Endothelial cell of umbilical vein (primary cell): ENCODE data around the gene DGKH. TPM values are rescaled to one million over a fixed set of nuclear protein-coding genes. Genes with fewer than 3 reads are reported as not detected.

Experiments used
- BruUV-seq: library from RNA; stranded (reverse); fragments of 400-500 nt; replicated peaks from 2 replicates; lab custom pipeline; 2021; lab: Mats Ljungman, UMichigan
- CTCF ChIA-PET: fragments of 300-600, 350-600 bp; sonication (Branson Sonifier 250); formaldehyde crosslinking; loops from one replicate; lab custom pipeline; 2021; ENCODE audit warnings: antibody characterized with exemption, inconsistent platforms; lab: Charles Lee
- POLR2A ChIA-PET: fragments of 300-600, 350-600 bp; sonication (Branson Sonifier 250); formaldehyde crosslinking; loops from one replicate; lab custom pipeline; 2021; ENCODE audit warnings: antibody characterized with exemption, inconsistent platforms; lab: Charles Lee
- DNase-seq: peaks from one replicate; pipeline ENCODE4 v3.0.0-alpha.2; 2011; ENCODE audit warnings: low read depth, low spot score
- FAIRE-seq: peaks from 2 replicates; lab custom pipeline; 2011; peaks lifted over from hg19 to GRCh38; lab: Jason Lieb, UNC
- H2AFZ ChIP-seq: 2 replicates; pipeline ENCODE4 v1.6.0; 2012; ENCODE audit warnings: low read depth, low read length, control low read depth, inconsistent platforms
- H3K27ac ChIP-seq: 2 replicates; pipeline ENCODE4 v1.5.1; 2011; ENCODE audit warnings: low read depth, mild to moderate bottlenecking, control low read depth, low read length, moderate library complexity; ENCODE audit not compliant: insufficient read depth
- H3K27me3 ChIP-seq, 2 experiments: 2 replicates each; pipeline versions ENCODE4 v1.6.0 to v1.6.1; 2011; ENCODE audit warnings: low read length in 2 of 2, mixed read lengths in 1 of 2; ENCODE audit not compliant: control insufficient read depth in 2 of 2, insufficient read depth in 2 of 2
- H3K36me3 ChIP-seq, 2 experiments: 2 replicates in 1 of 2; 3 replicates in 1 of 2; pipeline ENCODE4 v1.5.1; 2011; ENCODE audit warnings: low read length in 2 of 2, mild to moderate bottlenecking in 1 of 2, moderate library complexity in 1 of 2; ENCODE audit not compliant: control insufficient read depth in 2 of 2, insufficient read depth in 2 of 2; ENCODE audit errors: extremely low read depth in 1 of 2
- H3K4me1 ChIP-seq: 3 replicates; pipeline ENCODE4 v1.5.1; 2011; ENCODE audit warnings: mild to moderate bottlenecking, low read length; ENCODE audit not compliant: control insufficient read depth, insufficient read depth; ENCODE audit errors: extremely low read depth
- H3K4me2 ChIP-seq: 2 replicates; pipeline ENCODE4 v1.6.1; 2011; ENCODE audit warnings: low read length, control low read depth, mixed read lengths; ENCODE audit not compliant: insufficient read depth
- H3K4me3 ChIP-seq, 3 experiments: fragments of 200-600 bp in 1 of 3; sonication (generic), shearing (Covaris generic) in 1 of 3; replicated peaks in 1 of 3; 2 replicates each; pipeline ENCODE4 v1.5.1; 2011 to 2016; ENCODE audit warnings: control low read depth in 3 of 3, low read length in 3 of 3, mild to moderate bottlenecking in 2 of 3, inconsistent platforms in 1 of 3, low read depth in 1 of 3, moderate library complexity in 1 of 3; ENCODE audit not compliant: insufficient read depth in 1 of 3
- H3K79me2 ChIP-seq: 2 replicates; pipeline ENCODE4 v1.6.0; 2012; ENCODE audit warnings: low read length, inconsistent platforms; ENCODE audit not compliant: control insufficient read depth, insufficient read depth
- H3K9ac ChIP-seq: replicated peaks from 2 replicates; pipeline ENCODE3; 2011; ENCODE audit warnings: low read length, control low read depth; ENCODE audit not compliant: insufficient read depth; ENCODE audit errors: extremely low read depth
- H3K9me1 ChIP-seq: replicated peaks from 3 replicates; pipeline ENCODE4 v1.6.0; 2011; ENCODE audit warnings: mild to moderate bottlenecking, low read length; ENCODE audit not compliant: control insufficient read depth, insufficient read depth; ENCODE audit errors: extremely low read depth
- H3K9me3 ChIP-seq: replicated peaks from 2 replicates; pipeline ENCODE4 v1.5.1; 2012; ENCODE audit warnings: low read length, inconsistent platforms; ENCODE audit not compliant: control insufficient read depth, insufficient read depth
- H4K20me1 ChIP-seq: replicated peaks from 2 replicates; pipeline ENCODE3; 2011; ENCODE audit warnings: mild to moderate bottlenecking, low read length; ENCODE audit not compliant: control insufficient read depth, insufficient read depth; ENCODE audit errors: extremely low read depth
- CTCF ChIP-seq, 2 donors: IDR thresholded peaks; 1 replicate in 1 of 2; 2 replicates in 1 of 2; pipeline ENCODE4 v1.5.1; 2011; ENCODE audit warnings: low read length in 2 of 2, mild to moderate bottlenecking in 2 of 2, moderate library complexity in 2 of 2, control low read depth in 1 of 2, inconsistent platforms in 1 of 2, low read depth in 1 of 2; ENCODE audit not compliant: insufficient read depth in 1 of 2; ENCODE audit errors: extremely low read depth in 1 of 2
- EZH2 ChIP-seq: IDR thresholded peaks from 2 replicates; pipeline ENCODE4 v1.6.1; 2012; ENCODE audit warnings: borderline replicate concordance, low read depth, mild to moderate bottlenecking, moderate library complexity, low read length, inconsistent platforms; ENCODE audit not compliant: severe bottlenecking
- FOS ChIP-seq: IDR thresholded peaks from 2 replicates; pipeline ENCODE4 v1.6.1; 2011; ENCODE audit warnings: mild to moderate bottlenecking, low read length, moderate library complexity, borderline replicate concordance; ENCODE audit not compliant: insufficient read depth
- JUN ChIP-seq: IDR thresholded peaks from 2 replicates; pipeline ENCODE4 v1.6.1; 2011; ENCODE audit warnings: borderline replicate concordance, low read depth; ENCODE audit not compliant: insufficient read length, insufficient read depth
- MAX ChIP-seq: IDR thresholded peaks from 2 replicates; pipeline ENCODE4 v1.6.1; 2011; ENCODE audit not compliant: insufficient read depth, insufficient read length
- dilution Hi-C: fragments of 300-500 bp; cut with MboI; formaldehyde crosslinking; loops from one replicate; pipeline ENCODE4 v1.15.0; 2019; ENCODE audit warnings: low sequenced_read_pairs; ENCODE audit not compliant: extremely low pct_ligation_motif_present
- intact Hi-C: fragments of 100-400 bp; cut with micrococcal nuclease; formaldehyde crosslinking; loops from one replicate; pipeline ENCODE4 v1.10.0; 2022
- polyA plus RNA-seq, 4 experiments: library from polyadenylated mRNA; depleted of rRNA in 3 of 4; stranded (reverse) in 3 of 4; unstranded in 1 of 4; fragments of >200 nt; gene quantifications; 2 replicates each; pipeline versions ENCODE4 v1.2.1 to v1.2.3, GENCODE V29; 2011 to 2012; ENCODE audit warnings: missing spikeins in 1 of 4
- total RNA-seq: library from RNA; stranded (reverse); gene quantifications from 2 replicates; pipeline ENCODE4 v1.2.3, GENCODE V29; 2021

Gene DGKH
- total and polyA plus RNA-seq, 2 donors (not counting 3 experiments of a cell fraction or from before 2014, with no cell fraction given): 4.1 to 30.1 TPM

- no peak overlapping the region for H3K9ac ChIP-seq
- no peaks in the 10 kb centered on the region for H3K9me3 ChIP-seq
- FAIRE-seq (no peak), DNase-seq (no peak)
- no peaks in the 10 kb centered on the region for H3K27me3 ChIP-seq
- no TSS peak for BruUV-seq
- no peak overlapping the region for H3K27ac ChIP-seq
- intact Hi-C loops (no loop called here), dilution Hi-C loops (no loop called here)
- no peaks in the 10 kb centered on the region for H3K9me1 ChIP-seq
- CTCF ChIA-PET: interaction anchor here (1.0 to 1.2 kb wide), 3 partner anchors 13 to 35 kb away, joined by 3 to 4 read pairs (median 3); no protein-coding TSS in a partner anchor
- H3K79me2 ChIP-seq: peaks cover 12% of the 10 kb centered on the region
- H3K4me3 ChIP-seq: no peak overlapping the region
- H3K36me3 ChIP-seq: no peaks in the 10 kb centered on the region
- peaks cover 4% of the 10 kb centered on the region for H4K20me1 ChIP-seq
- no peak overlapping the region for H2AFZ ChIP-seq
- no peak overlapping the region for H3K4me2 ChIP-seq
- POLR2A ChIA-PET: no interaction called here
- peaks cover 9% of the 10 kb centered on the region for H3K4me1 ChIP-seq
- no peak for TF ChIP-seq CTCF (IDR thresholded peaks at IDR 0.05; ENCODE audit: extremely low read depth in 1 of 2, insufficient read depth in 1 of 2, low read depth in 1 of 2, low read length in 2 of 2)
- no peak for TF ChIP-seq EZH2
- no peak for TF ChIP-seq JUN
- no peak for TF ChIP-seq MAX
- no peak for TF ChIP-seq FOS
Observed at GRCh38 chr13:42075517-42075916, 27.1 kb downstream of the DGKH start.
